Transverse colon (tissue), 4 donors: Measurements from ENCODE around the gene RALGPS1. TPM values are rescaled to one million over a fixed set of nuclear protein-coding genes. Genes with fewer than 3 reads are reported as not detected.

Source experiments
- DNase-seq: peaks from one replicate; pipeline ENCODE4 v3.0.0-alpha.2; 2019
- H3K27ac ChIP-seq, 4 donors: fragments of 200-600 bp; sonication (generic); 2 replicates each; pipeline ENCODE4 v1.5.1; 2016 to 2018; ENCODE audit warnings: inconsistent platforms in 4 of 4
- H3K27me3 ChIP-seq: fragments of 200-600 bp; sonication (generic); 2 replicates; pipeline ENCODE4 v1.5.1; 2017; ENCODE audit warnings: inconsistent platforms
- H3K36me3 ChIP-seq, 4 donors: fragments of 200-600 bp; sonication (generic); 2 replicates each; pipeline ENCODE4 v1.5.1; 2017 to 2019; ENCODE audit warnings: inconsistent platforms in 4 of 4
- H3K4me1 ChIP-seq, 4 donors: fragments of 200-600 bp; sonication (generic); 2 replicates each; pipeline ENCODE4 v1.5.1; 2017 to 2020; ENCODE audit warnings: inconsistent platforms in 4 of 4
- H3K4me3 ChIP-seq, 4 donors: fragments of 200-600 bp; sonication (generic); 1 replicate in 1 of 4; 2 replicates in 3 of 4; pipeline versions ENCODE4 v1.5.1 to v1.6.1; 2017 to 2019; ENCODE audit warnings: inconsistent platforms in 4 of 4
- H3K9me3 ChIP-seq, 2 donors: fragments of 200-600 bp; sonication (generic); 2 replicates each; pipeline ENCODE4 v1.5.1; 2017 to 2019; ENCODE audit warnings: inconsistent platforms in 2 of 2
- EP300 ChIP-seq: sonication (generic); formaldehyde crosslinking; IDR thresholded peaks from one replicate; pipeline ENCODE4 v1.6.1; 2017; ENCODE audit warnings: antibody characterized with exemption, low read depth
- POLR2A ChIP-seq: fragments of 450-650 bp; IDR thresholded peaks from one replicate; pipeline ENCODE4 v1.6.1; 2016; ENCODE audit warnings: antibody characterized with exemption, mild to moderate bottlenecking, moderate library complexity
- POLR2AphosphoS5 ChIP-seq, 3 donors: sonication (generic); formaldehyde crosslinking; IDR thresholded peaks; one replicate each; pipeline ENCODE4 v1.6.1; 2016; ENCODE audit warnings: antibody characterized with exemption in 3 of 3
- WGBS, 2 donors: methylation state at CpG; one replicate each; pipeline ENCODE4 v1.1.5; 2018; ENCODE audit warnings: low coverage in 1 of 2; 5-methylcytosine and 5-hydroxymethylcytosine counted together
- in situ Hi-C, 4 donors: fragments of 200-750 bp; cut with MboI; loops; one replicate each; pipeline versions ENCODE4 v1.15.0 to v1.15.1; 2017; ENCODE audit warnings: low sequenced_read_pairs in 3 of 4, low pct_ligation_motif_present in 1 of 4, low pct_unique_long_range_greater_than_20kb in 1 of 4
- intact Hi-C: fragments of 100-400 bp; cut with DNase I; formaldehyde crosslinking; loops from one replicate; pipeline ENCODE4 v1.15.1; 2023; ENCODE audit warnings: low total_unique reads
- total RNA-seq, 4 donors: library from RNA; depleted of rRNA; stranded (reverse); fragments of >200 nt; gene quantifications; one replicate each; pipeline ENCODE4 v1.1.0, GENCODE V29; 2016
- TF ChIP-seq, protein P1 (sequence below), 5 experiments: fragments of 200-600 bp in 3 of 5; fragments of 450-650 bp in 2 of 5; sonication (generic) in 3 of 5; IDR thresholded peaks; 1 replicate in 2 of 5; 2 replicates in 3 of 5; pipeline ENCODE4 v1.5.1; 2016 to 2017; ENCODE audit warnings: antibody characterized with exemption in 5 of 5, inconsistent platforms in 3 of 5, mild to moderate bottlenecking in 2 of 5, moderate library complexity in 1 of 5

The RALGPS1 gene
- total RNA-seq, 4 donors from 2014 or later, result 46.0 to 119 (median 87.6) TPM

DNA sequence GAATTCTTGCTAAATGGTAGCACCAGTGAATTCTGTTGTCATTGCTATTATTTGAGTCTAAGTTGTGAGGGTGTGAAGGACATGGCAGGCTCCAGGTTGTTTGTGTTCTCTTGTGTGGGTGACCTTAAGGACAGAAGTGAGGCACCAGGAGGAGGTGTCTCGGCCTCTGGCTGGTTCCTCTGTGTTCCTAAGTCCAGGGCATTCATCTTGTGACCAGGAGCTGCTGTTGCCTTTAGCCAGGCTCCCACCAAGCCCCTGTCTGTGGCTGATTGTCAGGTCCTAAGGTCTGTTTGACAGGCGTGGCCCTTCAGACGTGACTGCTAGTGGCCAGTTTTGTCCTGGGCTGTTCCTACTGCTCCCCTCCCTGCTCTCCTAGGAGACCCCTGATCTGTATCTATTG lies 118.5 kb downstream of the RALGPS1 start:
- TF ChIP-seq POLR2A, result no peak
- TF ChIP-seq, protein P1, sequence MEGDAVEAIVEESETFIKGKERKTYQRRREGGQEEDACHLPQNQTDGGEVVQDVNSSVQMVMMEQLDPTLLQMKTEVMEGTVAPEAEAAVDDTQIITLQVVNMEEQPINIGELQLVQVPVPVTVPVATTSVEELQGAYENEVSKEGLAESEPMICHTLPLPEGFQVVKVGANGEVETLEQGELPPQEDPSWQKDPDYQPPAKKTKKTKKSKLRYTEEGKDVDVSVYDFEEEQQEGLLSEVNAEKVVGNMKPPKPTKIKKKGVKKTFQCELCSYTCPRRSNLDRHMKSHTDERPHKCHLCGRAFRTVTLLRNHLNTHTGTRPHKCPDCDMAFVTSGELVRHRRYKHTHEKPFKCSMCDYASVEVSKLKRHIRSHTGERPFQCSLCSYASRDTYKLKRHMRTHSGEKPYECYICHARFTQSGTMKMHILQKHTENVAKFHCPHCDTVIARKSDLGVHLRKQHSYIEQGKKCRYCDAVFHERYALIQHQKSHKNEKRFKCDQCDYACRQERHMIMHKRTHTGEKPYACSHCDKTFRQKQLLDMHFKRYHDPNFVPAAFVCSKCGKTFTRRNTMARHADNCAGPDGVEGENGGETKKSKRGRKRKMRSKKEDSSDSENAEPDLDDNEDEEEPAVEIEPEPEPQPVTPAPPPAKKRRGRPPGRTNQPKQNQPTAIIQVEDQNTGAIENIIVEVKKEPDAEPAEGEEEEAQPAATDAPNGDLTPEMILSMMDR (IDR thresholded peaks at IDR 0.05), result no peak
- no peak for TF ChIP-seq POLR2AphosphoS5 (IDR thresholded peaks at IDR 0.05)
- TF ChIP-seq EP300, result no peak
- 75% methylated on average over 3 of the region's 3 CpGs; no CpG with 5 or more reads in 1 of the 2 donors for WGBS, 2 donors
- intact Hi-C loops, result no loop called here
- H3K36me3 ChIP-seq, result no peaks in the 10 kb centered on the region
- in situ Hi-C loops, result no loop called here
- peaks cover 0 to 6% (median 2%) of the 10 kb centered on the region in 4 donors for H3K4me1 ChIP-seq
- no peak for DNase-seq
- no peaks in the 10 kb centered on the region for H3K9me3 ChIP-seq
- no peak overlapping the region for H3K27ac ChIP-seq
- no peaks in the 10 kb centered on the region for H3K27me3 ChIP-seq
- H3K4me3 ChIP-seq, result no peak overlapping the region

DNA sequence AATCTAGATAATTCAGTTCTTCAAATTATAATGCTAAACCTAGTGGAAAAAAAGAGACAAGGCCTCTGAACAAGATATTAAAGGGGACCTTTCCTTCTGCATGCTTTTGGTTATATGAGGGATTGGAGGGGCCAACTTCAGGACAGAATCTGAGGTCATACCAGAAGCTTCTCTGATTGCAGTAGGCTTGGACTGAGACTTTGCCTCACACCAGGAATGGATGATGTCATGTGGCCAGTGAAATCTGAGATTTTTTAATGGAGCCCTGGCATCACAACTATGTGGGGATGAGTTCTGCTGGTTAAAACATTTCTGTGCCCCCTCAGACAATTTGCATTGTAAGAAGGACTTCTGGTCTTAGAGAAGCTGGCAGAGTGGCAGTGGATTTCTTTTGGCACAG lies 119.2 kb downstream of the RALGPS1 start:
- intact Hi-C loops (no loop called here), in situ Hi-C loops (no loop called here)
- TF ChIP-seq POLR2AphosphoS5 (IDR thresholded peaks at IDR 0.05), result no peak
- TF ChIP-seq POLR2A, result no peak
- TF ChIP-seq EP300, result no peak
- TF ChIP-seq, protein P1 (IDR thresholded peaks at IDR 0.05), result no peak
- H3K9me3 ChIP-seq, result no peaks in the 10 kb centered on the region
- no peak for DNase-seq
- peaks cover 0 to 6% (median 2%) of the 10 kb centered on the region in 4 donors for H3K4me1 ChIP-seq
- H3K36me3 ChIP-seq, result no peaks in the 10 kb centered on the region
- H3K27ac ChIP-seq, result no peak overlapping the region
- H3K27me3 ChIP-seq, result no peaks in the 10 kb centered on the region
- no peak overlapping the region for H3K4me3 ChIP-seq

DNA sequence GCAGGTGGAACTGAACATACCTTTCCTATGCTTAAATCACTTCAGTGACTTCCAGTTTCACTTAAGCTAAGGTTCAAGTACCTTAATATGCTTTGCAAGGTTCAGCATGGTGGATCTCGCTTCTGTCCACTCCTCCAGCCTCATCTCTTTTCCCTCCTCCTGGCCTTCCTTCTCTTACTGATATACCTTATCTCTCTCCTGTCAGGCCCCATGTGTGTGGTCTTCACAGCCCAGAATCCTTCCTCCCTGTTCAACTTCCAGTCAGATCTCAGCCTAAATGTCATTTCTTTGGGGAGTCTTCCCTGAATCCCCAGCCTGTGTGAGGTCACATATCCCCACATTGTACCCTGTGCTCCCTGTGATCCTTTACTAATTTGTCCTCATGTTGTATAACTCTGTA lies 120.1 kb downstream of the RALGPS1 start:
- Histone ChIP-seq H3K4me3 (no peak overlapping the region), H3K36me3 (no peaks in the 10 kb centered on the region), H3K4me1 (peaks cover 0 to 6% (median 2%) of the 10 kb centered on the region in 4 donors), H3K27me3 (no peaks in the 10 kb centered on the region), H3K9me3 (no peaks in the 10 kb centered on the region), H3K27ac (peak overlapping the region in 2 of 4 donors; percentile 2 to 31)
- 88 to 100% methylated on average over 1 of the region's 1 CpG for WGBS, 2 donors
- TF ChIP-seq EP300 (no peak), POLR2AphosphoS5 (IDR thresholded peaks at IDR 0.05) (no peak), POLR2A (no peak)
- TF ChIP-seq, protein P1 (IDR thresholded peaks at IDR 0.05), result no peak
- in situ Hi-C loops, result no loop called here
- intact Hi-C loops, result no loop called here
- DNase-seq, result no peak

DNA sequence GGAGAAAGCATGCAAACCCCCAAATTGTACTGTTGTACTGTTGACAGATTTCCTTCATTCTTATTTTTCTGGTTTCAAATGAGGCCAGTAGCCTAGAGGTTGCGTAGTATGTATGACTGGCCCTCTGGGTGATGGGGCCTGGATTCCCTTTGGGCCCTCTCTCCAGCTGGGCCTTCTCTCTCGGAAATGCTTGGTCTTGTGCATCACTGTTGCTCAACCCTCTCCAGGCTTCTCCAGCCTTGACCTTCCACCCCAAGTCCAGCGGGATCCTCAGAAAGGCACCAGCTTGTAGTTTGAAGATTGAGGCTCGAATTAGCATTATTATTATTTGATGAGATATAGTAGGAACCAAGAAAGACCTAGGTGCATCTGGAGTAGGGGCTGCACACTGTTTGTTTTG lies 120.8 kb downstream of the RALGPS1 start:
- no peaks in the 10 kb centered on the region for H3K27me3 ChIP-seq
- in situ Hi-C loops, result no loop called here
- peak overlapping the region; percentile 31 to 57 (median 51) for H3K27ac ChIP-seq
- no peaks in the 10 kb centered on the region for H3K9me3 ChIP-seq
- H3K36me3 ChIP-seq, result no peaks in the 10 kb centered on the region
- WGBS, 2 donors, result 75 to 88% methylated on average over 3 to 4 of the region's 4 CpGs
- H3K4me3 ChIP-seq, result no peak overlapping the region
- peak in 2 of 3 donors; percentile 36 to 62 for TF ChIP-seq POLR2AphosphoS5 (IDR thresholded peaks at IDR 0.05)
- no peak for TF ChIP-seq EP300
- peaks cover 0 to 6% (median 2%) of the 10 kb centered on the region in 4 donors for H3K4me1 ChIP-seq
- DNase-seq, result peak; percentile 32
- intact Hi-C loops, result no loop called here

DNA sequence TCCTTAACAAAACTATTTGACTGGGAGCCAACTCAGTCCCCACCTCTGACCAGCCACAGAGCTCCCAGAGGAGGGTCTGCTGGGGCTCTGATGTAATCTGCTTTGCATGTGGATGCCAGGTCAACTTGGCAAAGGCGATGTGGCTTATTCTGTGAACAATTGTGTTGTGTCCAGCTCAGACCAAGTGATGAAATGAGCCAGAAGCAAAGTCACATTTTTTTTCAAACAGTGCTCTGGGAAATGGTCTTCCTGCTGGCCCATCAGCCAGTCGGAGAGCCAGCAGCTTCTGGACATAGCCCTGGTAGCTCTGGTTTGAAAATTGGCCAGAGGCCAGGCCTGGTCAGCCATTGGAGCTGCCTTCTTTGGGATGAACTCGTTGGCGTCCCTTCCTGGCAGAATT lies 121.4 kb downstream of the RALGPS1 start:
- WGBS, 2 donors, result 88 to 100% methylated on average over 1 to 4 of the region's 4 CpGs
- no peaks in the 10 kb centered on the region for H3K27me3 ChIP-seq
- no peaks in the 10 kb centered on the region for H3K36me3 ChIP-seq
- intact Hi-C loops, result no loop called here
- peaks cover 0 to 6% (median 2%) of the 10 kb centered on the region in 4 donors for H3K4me1 ChIP-seq
- in situ Hi-C loops, result no loop called here
- peak overlapping the region; percentile 18 to 57 (median 51) for H3K27ac ChIP-seq
- TF ChIP-seq POLR2A (no peak), POLR2AphosphoS5 (IDR thresholded peaks at IDR 0.05) (no peak), EP300 (no peak)
- TF ChIP-seq, protein P1 (IDR thresholded peaks at IDR 0.05), result no peak
- H3K4me3 ChIP-seq, result no peak overlapping the region
- DNase-seq, result no peak
- H3K9me3 ChIP-seq, result no peaks in the 10 kb centered on the region
